ENCODE results near the gene WFDC5. TPM values are rescaled to one million over a fixed set of nuclear protein-coding genes. Genes with fewer than 3 reads are reported as not detected.

WFDC5 gene
- total and polyA plus RNA-seq, 4 donors, result 0.11 to 0.57 TPM; not detected in 2

DNA sequence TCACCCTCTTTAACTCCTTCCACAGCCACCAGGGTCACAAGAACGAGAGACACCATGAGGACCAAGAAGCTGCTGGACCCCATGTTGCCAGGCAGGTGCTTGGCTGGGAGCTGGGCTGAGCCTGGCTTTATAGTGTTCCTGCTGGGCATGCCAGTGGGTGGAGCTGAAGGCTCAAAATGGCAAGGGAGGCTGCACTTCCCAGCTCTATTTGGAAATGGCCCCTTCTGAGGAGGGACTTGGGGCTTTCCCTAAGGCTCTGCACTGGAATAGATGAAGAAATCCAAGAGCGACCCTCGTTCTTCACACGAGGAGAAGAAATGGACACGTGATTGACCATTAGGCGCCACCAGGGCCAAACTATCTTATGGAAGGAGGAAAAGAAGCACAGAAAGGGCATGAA is 9.4 kb upstream of the WFDC5 start, which contains the start of gene WFDC12:
Gene WFDC12, minus strand, starts transcription at position 101 of the 400 bp plus-strand sequence. Its CDS starts 18 bp downstream, at position 83.
- DNase-seq (no peak), ATAC-seq (ENCODE audit: insufficient read depth, low FRiP score) (no peak)
- WGBS, 2 donors, result 81 to 88% methylated on average over 6 of the region's 6 CpGs

DNA sequence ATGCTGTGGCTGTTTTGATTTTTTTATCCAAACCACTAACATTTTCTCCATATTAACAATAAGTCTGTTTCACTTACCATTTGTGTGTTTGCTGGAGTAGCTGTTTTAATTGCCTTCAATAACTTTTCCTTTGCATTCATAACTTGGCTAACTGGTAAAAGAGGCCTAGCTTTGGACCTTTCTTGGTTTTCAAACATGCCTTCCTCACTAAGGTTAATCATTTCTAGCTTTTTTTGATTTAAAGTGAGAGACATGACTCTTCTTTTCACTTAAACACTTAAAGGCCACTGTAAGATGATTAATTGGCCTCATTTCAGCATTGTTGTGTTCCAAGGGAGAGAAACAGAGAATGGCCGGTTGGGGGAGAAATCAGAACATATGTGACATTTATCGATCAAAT is 6.4 kb upstream of the WFDC5 start:
- DNase-seq, result no peak
- ATAC-seq (ENCODE audit: insufficient read depth, low FRiP score), result no peak
- Histone ChIP-seq H3K27me3 (ENCODE audit: control insufficient read depth in 3 of 3, insufficient read depth in 3 of 3, low read length in 2 of 3) (no peaks in the 10 kb centered on the region), H3K4me1 (ENCODE audit: control insufficient read depth in 5 of 5, insufficient read depth in 5 of 5, low read length in 5 of 5) (no peaks in the 10 kb centered on the region), H3K9ac (ENCODE audit: insufficient read depth in 1 of 2, low read length in 2 of 2) (no peak overlapping the region), H3K27ac (ENCODE audit: low read depth in 1 of 2, low read length in 1 of 2) (no peak overlapping the region), H3K4me3 (no peak overlapping the region), H3K9me3 (ENCODE audit: control insufficient read depth in 4 of 4, insufficient read depth in 3 of 4, low read length in 3 of 4) (peaks cover 0 to 5% (median 2%) of the 10 kb centered on the region in 4 donors), H3K36me3 (ENCODE audit: control insufficient read depth in 4 of 4, insufficient read depth in 4 of 4, low read length in 4 of 4) (no peaks in the 10 kb centered on the region)
- TF ChIP-seq, protein P1, sequence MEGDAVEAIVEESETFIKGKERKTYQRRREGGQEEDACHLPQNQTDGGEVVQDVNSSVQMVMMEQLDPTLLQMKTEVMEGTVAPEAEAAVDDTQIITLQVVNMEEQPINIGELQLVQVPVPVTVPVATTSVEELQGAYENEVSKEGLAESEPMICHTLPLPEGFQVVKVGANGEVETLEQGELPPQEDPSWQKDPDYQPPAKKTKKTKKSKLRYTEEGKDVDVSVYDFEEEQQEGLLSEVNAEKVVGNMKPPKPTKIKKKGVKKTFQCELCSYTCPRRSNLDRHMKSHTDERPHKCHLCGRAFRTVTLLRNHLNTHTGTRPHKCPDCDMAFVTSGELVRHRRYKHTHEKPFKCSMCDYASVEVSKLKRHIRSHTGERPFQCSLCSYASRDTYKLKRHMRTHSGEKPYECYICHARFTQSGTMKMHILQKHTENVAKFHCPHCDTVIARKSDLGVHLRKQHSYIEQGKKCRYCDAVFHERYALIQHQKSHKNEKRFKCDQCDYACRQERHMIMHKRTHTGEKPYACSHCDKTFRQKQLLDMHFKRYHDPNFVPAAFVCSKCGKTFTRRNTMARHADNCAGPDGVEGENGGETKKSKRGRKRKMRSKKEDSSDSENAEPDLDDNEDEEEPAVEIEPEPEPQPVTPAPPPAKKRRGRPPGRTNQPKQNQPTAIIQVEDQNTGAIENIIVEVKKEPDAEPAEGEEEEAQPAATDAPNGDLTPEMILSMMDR (IDR thresholded peaks at IDR 0.05; ENCODE audit: control extremely low read depth, extremely low read depth), result no peak
- 89 to 94% methylated on average over 2 of the region's 2 CpGs for WGBS, 2 donors

More for the DNA sequence above, 9.4 kb upstream of the WFDC5 start, which contains the start of gene WFDC12:
- Histone ChIP-seq H3K27ac (ENCODE audit: low read depth in 1 of 2, low read length in 1 of 2) (no peak within 1 kb of the TSS), H3K9ac (ENCODE audit: insufficient read depth in 1 of 2, low read length in 2 of 2) (no peak within 1 kb of the TSS), H3K4me1 (ENCODE audit: control insufficient read depth in 5 of 5, insufficient read depth in 5 of 5, low read length in 5 of 5) (no peaks in the 10 kb centered on the region), H3K27me3 (ENCODE audit: control insufficient read depth in 3 of 3, insufficient read depth in 3 of 3, low read length in 2 of 3) (peaks cover 0 to 3% (median 3%) of the 10 kb centered on the region in 3 donors), H3K36me3 (ENCODE audit: control insufficient read depth in 4 of 4, insufficient read depth in 4 of 4, low read length in 4 of 4) (no peaks in the 10 kb centered on the region), H3K4me3 (no peak within 1 kb of the TSS), H3K9me3 (ENCODE audit: control insufficient read depth in 4 of 4, insufficient read depth in 3 of 4, low read length in 3 of 4) (peaks cover 0 to 5% (median 2%) of the 10 kb centered on the region in 4 donors)
- TF ChIP-seq, protein P1 (IDR thresholded peaks at IDR 0.05; ENCODE audit: control extremely low read depth, extremely low read depth), result no peak

DNA sequence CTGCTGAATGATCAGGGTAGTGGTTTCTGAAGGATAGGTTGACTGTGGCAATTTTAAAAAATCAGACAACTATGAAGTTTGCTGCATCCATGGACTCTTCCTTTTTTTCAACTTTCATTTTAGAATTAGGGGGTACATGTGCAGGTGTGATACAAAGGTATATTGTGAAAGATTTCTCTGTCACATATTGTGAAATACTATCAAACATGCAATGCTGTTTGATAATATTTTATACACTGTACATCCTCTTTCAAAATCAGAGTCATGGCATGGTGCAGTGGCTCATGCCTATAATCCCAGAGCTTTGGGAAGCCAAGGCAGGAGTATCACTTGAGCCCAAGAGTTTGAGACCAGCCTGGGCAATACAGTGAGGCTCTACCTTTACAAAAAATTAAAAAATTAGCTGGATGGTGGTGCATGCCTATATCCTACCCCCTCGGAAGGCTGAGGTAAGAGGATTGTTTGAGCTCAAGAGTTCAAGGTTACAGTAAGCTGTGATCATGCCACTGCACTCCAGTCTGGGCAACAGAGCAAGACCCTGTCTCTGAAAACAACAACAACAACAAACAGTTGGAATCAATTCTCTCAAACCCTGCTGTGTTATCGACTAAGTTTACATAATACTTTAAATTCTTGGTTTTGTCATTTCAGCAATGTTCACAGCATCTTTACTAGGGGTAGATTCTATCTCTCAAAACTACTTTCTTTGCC is 4.7 kb upstream of the WFDC5 start:
- DNase-seq (no peak), ATAC-seq (ENCODE audit: insufficient read depth, low FRiP score) (no peak)
- no peak overlapping the region for H3K9ac ChIP-seq (ENCODE audit: insufficient read depth in 1 of 2, low read length in 2 of 2)
- H3K36me3 ChIP-seq (ENCODE audit: control insufficient read depth in 4 of 4, insufficient read depth in 4 of 4, low read length in 4 of 4), result no peaks in the 10 kb centered on the region
- no peaks in the 10 kb centered on the region for H3K27me3 ChIP-seq (ENCODE audit: control insufficient read depth in 3 of 3, insufficient read depth in 3 of 3, low read length in 2 of 3)
- no peak overlapping the region for H3K4me3 ChIP-seq
- WGBS, 2 donors, result 86 to 88% methylated on average over 2 of the region's 2 CpGs
- H3K27ac ChIP-seq (ENCODE audit: low read depth in 1 of 2, low read length in 1 of 2), result no peak overlapping the region
- no peaks in the 10 kb centered on the region for H3K4me1 ChIP-seq (ENCODE audit: control insufficient read depth in 5 of 5, insufficient read depth in 5 of 5, low read length in 5 of 5)
- H3K9me3 ChIP-seq (ENCODE audit: control insufficient read depth in 4 of 4, insufficient read depth in 3 of 4, low read length in 3 of 4), result peaks cover 0 to 5% (median 2%) of the 10 kb centered on the region in 4 donors
- TF ChIP-seq, protein P1 (IDR thresholded peaks at IDR 0.05; ENCODE audit: control extremely low read depth, extremely low read depth), result no peak
